IPS-11a (cell line): ENCODE data around the gene ALG3.
A peak's percentile ranks its signal among the peaks of the same experiment; 100 is the strongest.

ENCODE experiments used
- H3K4me3 ChIP-seq: one replicate; pipeline ENCODE4 v1.5.1; 2013; ENCODE audit warnings: low read depth, low read length, control low read depth

The ALG3 gene

DNA sequence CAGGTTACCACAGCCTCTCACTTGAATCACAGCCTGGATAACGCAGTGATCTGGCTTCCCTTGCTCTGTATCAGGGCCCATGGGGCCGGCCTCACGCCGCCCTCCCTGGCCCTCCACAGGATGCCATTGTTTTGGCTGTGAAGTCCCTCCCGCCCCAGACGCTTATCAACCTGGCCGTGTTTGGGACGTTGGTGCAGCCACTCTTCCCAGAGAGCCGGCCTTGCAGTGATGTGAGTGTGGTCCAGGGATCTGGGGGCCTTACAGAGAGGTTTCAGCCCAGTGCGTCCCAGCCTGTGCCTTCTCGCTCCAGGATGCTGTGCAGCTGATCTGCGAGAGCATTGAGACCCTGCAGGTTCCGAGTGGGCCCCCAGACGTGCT lies 12.7 kb downstream of the ALG3 start:
- H3K4me3 ChIP-seq: no peak overlapping the region

- no peak overlapping the region for H3K4me3 ChIP-seq
Measured at GRCh38 chr3:184235381-184236032, 13.3 kb downstream of the ALG3 start.

DNA sequence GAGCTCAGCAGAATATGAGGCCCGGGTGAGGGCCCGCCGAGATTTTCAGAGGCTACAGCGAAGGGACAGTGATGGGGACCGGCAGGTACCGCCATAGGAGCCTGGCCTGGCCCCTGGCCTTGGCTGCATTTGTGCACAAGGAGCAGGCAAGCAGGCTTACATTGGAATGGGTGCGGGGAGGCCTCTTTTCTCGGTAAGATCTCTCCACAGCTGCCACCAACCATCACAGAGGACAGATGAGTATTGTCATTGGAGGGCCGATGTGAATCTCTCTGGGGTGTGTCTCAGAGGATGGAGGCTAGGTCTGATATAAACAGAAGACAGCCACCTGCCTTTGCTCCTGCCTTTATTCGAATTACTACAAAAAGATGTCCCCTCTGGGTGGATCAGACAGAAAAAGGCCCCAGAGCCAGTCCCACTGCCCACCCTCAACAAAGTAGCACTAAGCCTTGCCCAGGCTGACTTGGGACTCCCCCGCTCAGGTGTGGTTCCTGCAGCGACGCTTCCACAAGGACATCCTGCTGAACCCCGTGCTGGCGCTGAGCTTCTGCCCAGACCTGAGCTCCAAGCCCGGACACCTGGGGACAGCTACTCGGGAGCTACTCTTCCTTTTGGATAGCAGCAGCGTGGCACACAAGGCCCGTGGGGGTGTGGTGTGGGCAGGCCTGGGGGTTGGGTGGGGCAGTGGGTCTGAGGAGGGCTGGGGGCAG lies 13.9 kb downstream of the ALG3 start:
- no peak overlapping the region for H3K4me3 ChIP-seq

GRCh38 chr3:184234224-184234623 lies 14.5 kb downstream of the ALG3 start:
- no peak overlapping the region for H3K4me3 ChIP-seq

- H3K4me3 ChIP-seq: no peak overlapping the region
Measured at GRCh38 chr3:184233127-184233843, 15.5 kb downstream of the ALG3 start.

GRCh38 chr3:184231671-184232070 lies 17.1 kb downstream of the ALG3 start:
- H3K4me3 ChIP-seq: no peak overlapping the region

- H3K4me3 ChIP-seq: peak overlapping the region; percentile 13
Measured at GRCh38 chr3:184230603-184231528, 17.9 kb downstream of the ALG3 start.

- peak overlapping the region; percentile 47 for H3K4me3 ChIP-seq
Measured at GRCh38 chr3:184230081-184230602, 18.6 kb downstream of the ALG3 start.

DNA sequence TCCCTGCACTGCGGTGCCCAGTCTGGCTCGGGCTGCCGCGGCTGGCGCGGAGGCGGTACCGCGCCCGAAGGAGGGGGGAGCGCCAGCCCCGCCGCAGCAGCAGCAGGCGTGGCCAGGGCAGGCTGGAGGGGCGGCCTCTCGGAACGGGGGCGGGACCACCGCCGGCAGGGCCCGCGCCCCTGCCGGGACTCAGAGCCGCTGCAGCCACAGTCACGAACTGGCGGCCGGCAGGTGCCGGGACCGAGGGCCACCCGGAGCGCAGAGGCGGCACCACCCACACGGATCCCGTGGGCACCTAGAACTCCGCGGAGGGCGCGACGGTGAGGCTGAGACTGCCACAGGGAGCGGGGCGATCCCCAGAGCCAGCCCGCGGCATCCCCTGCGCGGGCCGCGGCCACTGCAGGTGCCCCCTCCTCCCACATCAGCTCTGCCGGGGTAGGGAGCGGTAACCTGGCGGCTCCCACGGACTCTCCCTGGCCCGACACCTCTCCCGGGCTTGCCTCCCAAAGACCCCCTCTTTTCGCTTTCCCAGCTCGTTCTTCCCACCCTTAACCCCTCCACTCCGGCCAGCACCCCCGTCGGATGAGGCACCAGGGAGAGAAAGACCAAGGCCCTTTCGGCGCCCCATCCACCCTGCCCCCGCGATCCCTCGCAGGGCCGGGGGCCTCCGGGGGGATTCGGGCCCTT lies 19.2 kb downstream of the ALG3 start, which contains the start of gene VWA5B2:
Gene VWA5B2 (plus strand): TSS at position 192 of the 687 bp plus-strand sequence. CDS start 944 bp downstream, outside the sequence.
- peak within 1 kb of the TSS; percentile 47 for H3K4me3 ChIP-seq

DNA sequence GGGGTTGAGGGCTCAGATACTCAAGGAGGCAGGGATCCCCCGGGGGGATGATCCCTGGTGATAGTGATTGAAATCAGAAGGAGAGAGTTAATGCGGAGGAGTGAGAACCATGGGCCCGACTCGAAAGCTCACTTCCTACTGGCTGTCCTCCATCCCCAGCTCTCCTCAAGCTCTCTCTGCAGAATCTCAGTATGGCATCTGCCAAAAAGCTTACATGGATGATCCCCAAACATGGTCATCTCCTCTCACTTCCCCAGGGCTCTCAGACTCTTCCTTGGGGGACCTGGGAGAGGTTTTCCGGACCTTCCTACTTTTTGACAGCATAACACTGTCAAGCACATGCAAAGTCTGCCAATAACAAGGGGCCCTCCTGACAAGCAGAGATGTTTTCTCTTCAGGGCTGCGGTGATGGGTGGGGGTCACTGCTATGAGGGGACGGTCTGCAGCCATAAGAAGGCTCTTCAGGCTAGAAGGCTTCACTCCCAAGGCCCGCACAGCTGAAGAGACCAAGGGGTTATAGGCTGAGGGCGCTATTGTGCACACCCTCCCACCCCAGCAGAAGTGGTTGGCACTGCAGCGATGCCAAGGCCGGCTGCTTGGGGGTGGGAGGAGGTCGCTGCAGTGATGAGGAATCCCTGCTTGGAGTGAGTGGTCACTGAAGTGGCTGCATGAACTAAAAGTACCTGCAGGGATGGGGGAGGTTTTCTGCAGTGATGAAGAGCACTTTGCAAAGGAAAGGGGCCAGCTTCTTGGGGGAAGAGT lies 20.2 kb downstream of the ALG3 start:
- H3K4me3 ChIP-seq: no peak overlapping the region

- no peak overlapping the region for H3K4me3 ChIP-seq
Measured at GRCh38 chr3:184227481-184227935, 21.3 kb downstream of the ALG3 start.

GRCh38 chr3:184223946-184224345 lies 24.8 kb downstream of the ALG3 start:
- H3K4me3 ChIP-seq: no peak overlapping the region

DNA sequence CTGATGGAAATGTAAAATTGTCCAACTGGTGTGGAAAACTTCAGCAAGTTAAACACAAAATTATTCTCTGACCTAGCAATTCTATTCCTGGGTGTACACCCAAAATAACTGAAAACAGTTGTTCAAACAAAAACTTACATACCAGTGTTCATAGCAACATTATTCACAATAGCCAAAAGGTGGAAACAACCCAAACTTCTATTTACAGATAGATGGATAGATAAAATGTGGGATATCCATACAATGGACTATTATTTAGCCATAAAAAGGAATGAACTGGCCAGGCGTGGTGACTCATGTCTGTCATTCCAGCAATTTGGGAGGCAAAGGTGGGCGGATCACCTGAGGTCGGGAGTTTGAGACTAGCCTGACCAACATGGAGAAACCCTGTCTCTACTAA lies 26.2 kb downstream of the ALG3 start:
- H3K4me3 ChIP-seq: no peak overlapping the region

- H3K4me3 ChIP-seq: no peak overlapping the region
Measured at GRCh38 chr3:184218814-184219213, 29.9 kb downstream of the ALG3 start.

GRCh38 chr3:184211718-184212117 lies 37.0 kb downstream of the ALG3 start:
- no peak overlapping the region for H3K4me3 ChIP-seq

GRCh38 chr3:184211297-184211696 lies 37.5 kb downstream of the ALG3 start:
- no peak overlapping the region for H3K4me3 ChIP-seq

DNA sequence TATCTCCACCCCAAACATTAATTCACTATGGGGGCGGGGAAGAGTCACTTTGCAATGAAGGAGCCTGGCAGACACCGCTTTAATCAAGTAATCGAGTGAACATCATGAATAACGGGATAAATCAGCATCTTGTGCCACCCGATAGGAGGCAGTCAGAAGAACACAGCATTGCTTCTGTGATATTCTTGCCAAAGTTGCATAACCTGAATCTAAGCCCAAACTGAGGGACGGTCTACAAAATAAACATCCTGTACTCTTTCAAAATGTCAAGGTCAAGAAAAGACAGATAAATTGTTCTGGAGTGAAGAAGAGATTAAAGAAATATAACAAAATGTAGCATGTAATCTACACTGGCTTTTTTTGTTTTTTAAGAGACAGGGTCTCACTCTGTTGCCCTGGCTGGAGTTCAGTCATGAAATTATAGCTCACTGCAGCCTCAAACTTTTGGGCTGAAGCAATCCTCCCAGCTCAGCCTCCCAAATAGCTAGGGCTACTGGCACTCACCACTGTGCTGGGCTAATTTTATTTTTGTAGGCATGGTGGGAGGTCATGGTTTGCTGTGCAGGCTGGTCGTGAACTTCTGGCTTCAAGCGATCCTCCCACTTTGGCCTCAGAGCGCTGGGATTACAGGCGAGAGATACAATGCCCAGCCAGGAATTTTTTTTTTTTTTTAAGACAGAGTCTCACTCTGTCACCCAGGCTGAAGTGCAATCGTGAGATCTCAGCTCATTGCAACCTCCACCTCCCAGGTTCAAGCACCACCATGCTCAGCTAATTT lies 39.4 kb downstream of the ALG3 start:
- H3K4me3 ChIP-seq: no peak overlapping the region

GRCh38 chr3:184203526-184203925 lies 45.2 kb downstream of the ALG3 start:
- H3K4me3 ChIP-seq: no peak overlapping the region
